Measurements from ENCODE around the gene ARHGEF28. TPM values are rescaled to one million over a fixed set of nuclear protein-coding genes. Genes with fewer than 3 reads are reported as not detected.

Gene ARHGEF28
- total RNA-seq, 1 donor from 2014 or later: 14.4 TPM

DNA sequence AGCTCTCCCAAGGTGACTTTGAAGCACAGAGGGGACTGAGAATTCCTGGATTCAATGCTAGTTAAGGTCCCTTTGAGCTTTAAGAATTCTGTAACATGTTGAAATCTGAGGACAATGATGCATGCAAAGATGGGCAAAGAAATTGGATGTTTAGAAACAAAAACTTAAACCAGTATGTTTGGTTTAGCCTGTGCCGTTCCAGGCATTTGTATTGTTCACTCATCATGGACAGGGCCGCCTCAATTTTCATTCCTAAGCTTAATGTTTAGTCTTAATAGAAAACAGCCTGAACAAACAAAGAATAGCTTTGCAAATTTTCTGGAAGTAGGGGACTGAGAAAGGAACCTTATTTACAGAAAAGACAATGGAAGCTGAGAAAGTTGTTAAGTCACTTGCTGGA lies 267.8 kb downstream of the ARHGEF28 start:
- ATAC-seq: no peak

DNA sequence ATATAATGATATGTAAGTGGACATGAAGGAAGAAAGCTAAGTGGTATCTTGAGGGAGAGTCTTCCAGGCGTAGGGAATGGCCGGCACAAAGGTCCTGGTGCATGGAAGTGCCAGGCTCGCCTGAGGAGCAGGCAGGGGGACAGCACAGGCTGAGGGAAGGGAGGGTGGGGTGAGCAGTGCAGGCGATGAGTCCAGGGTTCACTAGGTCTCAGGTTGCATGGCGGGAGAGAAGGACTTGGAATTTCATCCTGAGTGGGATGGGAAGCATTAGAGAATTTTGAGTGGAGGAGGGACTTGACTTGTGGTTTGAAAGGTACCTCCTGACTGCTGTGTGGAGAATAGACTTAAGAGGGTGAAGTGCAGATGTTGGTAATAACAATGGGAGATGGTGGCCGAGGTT lies 268.9 kb downstream of the ARHGEF28 start:
- ATAC-seq (no peak), DNase-seq (ENCODE audit: low spot score) (no peak)

More for the DNA sequence above, 267.8 kb downstream of the ARHGEF28 start:
- no peak for DNase-seq (ENCODE audit: low spot score)

GRCh38 chr5:73895471-73895870 lies 269.5 kb downstream of the ARHGEF28 start:
- no peak for ATAC-seq

GRCh38 chr5:73896097-73896496 lies 270.1 kb downstream of the ARHGEF28 start:
- no peak for ATAC-seq
- no peak for DNase-seq (ENCODE audit: low spot score)

More at GRCh38 chr5:73895471-73895870, 269.5 kb downstream of the ARHGEF28 start:
- DNase-seq (ENCODE audit: low spot score): no peak

- ATAC-seq (no peak), DNase-seq (ENCODE audit: low spot score) (no peak)
These were observed 270.7 kb downstream of the ARHGEF28 start for GRCh38 chr5:73896668-73897067.

DNA sequence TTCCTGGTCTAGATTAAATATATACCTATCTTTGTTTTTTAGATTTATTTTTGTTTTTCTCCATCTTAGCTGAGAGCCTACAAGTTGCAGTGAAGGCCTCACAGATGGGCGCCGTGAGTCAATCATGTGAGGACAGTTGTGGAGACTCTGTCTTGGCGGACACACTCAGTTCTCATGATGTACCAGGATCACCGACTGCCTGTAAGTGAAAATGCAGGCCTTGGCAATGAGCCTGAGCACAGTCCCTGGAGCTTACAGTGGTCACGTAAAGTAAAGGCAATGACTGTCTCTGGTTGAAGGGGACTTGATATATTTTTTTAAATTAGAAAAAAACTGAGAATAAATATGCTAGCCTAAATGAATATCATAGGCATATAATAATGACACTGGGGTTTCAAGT lies 271.9 kb downstream of the ARHGEF28 start:
- no peak for DNase-seq (ENCODE audit: low spot score)
- no peak for ATAC-seq

GRCh38 chr5:73899055-73899454 lies 273.1 kb downstream of the ARHGEF28 start:
- ATAC-seq (no peak), DNase-seq (ENCODE audit: low spot score) (no peak)

DNA sequence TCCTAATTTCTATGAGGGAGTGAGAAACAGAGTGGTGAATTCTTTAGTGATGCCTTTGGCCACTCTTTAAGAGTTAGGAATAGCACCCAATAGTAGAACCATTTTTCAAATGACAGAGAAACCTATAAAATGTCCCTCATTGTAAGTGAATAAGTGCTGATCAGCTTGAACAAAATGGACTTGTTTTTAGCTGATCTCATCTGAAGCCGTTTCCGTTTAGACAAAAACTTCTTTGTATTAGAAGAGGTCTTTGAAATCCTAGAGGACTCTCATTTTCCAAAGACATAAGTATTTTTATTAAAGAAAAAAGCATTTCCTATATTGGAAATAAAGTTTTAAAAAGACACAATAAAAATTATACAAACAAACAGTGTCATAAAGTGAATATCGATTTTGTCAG lies 273.9 kb downstream of the ARHGEF28 start:
- no peak for ATAC-seq
- no peak for DNase-seq (ENCODE audit: low spot score)

- no peak for ATAC-seq
- no peak for DNase-seq (ENCODE audit: low spot score)
These were observed 274.6 kb downstream of the ARHGEF28 start for GRCh38 chr5:73900566-73900965.

DNA sequence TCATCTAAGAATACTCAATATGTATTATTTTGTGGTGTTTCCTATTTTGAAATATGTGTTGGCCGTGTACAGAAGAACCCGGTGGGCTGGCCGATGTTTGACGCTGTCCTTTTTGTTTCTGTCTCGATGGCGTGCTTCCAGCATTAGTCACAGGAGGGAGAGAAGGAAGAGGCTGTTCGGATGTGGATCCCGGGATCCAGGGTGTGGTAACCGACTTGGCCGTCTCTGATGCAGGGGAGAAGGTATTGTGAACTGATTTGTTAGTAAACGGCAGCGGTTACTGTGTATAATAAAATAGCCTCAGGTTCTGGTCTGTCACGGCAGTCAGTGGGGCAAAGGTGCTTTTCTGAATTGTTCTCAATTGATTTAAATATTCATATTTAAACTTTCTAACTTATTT lies 275.0 kb downstream of the ARHGEF28 start:
- ATAC-seq: peak; percentile 60
- DNase-seq (ENCODE audit: low spot score): no peak

- DNase-seq (ENCODE audit: low spot score) (peak; percentile 69), ATAC-seq (peak; percentile 82)
These were observed 275.5 kb downstream of the ARHGEF28 start for GRCh38 chr5:73901455-73901854.

DNA sequence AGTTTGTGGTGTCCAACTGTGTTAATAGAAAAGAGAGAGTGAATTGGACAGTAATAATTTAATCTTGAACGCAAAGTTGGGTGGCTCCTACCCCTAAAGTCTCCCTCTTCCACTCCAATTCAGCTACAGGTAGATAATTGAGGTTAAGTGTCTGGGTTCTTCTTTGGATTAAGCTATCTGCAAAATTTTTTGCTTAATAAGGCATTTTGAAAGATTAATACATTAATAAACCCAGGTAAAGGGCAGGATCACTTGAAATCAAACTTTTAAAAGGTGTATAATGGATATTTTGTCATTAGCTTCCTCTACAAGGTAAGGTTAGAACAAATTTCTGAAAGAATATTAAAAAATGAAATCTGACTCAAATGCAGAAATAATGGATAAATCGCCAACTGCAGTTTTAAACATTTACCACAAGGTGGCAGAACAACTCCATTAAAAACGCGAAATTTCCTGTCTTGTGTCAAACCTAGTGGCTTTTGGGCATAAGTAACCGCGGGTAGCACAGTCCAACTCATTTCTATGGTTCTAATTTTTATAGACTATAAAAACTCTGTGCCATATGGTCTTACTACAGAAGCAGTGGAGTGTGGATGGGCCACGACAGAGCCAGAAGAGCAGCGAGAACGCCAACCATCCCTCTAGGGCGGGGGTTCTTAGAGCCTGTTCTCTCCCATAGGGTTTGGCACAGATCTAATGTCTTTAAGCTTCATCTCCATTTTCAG lies 276.5 kb downstream of the ARHGEF28 start:
- peak; percentile 67 for ATAC-seq
- no peak for DNase-seq (ENCODE audit: low spot score)

DNA sequence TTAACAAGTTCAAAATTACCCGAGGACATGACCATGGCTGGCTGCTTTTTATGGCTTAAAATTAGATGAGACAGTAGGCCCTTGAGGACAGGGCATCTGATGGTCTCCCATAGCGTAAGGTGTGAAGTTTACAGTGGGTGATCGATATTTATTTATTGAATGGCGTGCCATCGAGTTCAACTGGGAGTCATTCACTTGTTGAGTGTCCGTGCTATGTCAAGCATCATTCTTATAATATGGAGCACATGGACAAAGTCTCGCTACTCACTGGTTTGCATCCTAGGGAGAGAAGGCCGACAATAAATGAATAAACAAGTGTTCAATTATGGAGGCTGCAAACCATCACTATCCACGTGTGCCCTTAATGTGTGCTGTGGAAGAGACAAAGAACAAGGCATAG lies 277.2 kb downstream of the ARHGEF28 start:
- ATAC-seq: no peak
- no peak for DNase-seq (ENCODE audit: low spot score)

DNA sequence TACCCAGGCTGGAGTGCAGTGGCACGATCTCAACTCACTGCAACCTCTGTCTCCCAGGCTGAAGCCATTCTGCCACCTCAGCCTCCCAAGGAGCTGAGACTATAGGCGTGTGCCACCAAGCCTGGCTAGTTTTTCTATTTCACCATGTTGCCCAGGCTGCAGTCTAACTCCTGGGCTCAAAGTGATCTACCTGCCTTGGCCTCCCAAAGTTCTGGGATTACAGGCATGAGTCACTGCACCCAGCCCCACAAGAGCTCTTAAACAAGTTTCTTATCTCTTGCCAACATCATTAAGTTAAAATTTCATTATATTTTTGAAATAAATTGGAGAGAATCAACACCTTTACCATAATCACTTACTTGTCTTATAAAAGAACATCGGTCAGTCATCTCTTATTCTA lies 280.3 kb downstream of the ARHGEF28 start:
- no peak for ATAC-seq
- no peak for DNase-seq (ENCODE audit: low spot score)

- ATAC-seq: peak; percentile 79
- no peak for DNase-seq (ENCODE audit: low spot score)
These were observed 281.2 kb downstream of the ARHGEF28 start for GRCh38 chr5:73907164-73907563.

DNA sequence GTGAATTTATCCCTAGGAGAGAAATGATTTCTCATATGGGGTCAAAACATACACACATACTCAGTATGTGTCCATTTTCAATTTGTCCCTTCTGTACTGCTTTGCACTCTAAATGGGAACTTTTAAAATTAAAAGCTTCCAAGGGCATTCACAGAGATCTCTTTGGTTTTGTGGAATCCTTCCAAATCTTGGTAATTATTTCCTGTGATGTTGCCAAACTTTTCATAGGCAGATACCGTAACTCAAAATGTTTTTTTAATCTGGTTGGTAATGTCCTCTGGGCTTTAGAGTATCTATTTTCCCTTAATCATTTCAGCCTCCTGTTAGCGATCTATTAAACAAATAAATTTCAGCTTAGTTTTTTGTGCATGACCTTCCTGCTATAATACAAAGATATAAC lies 282.4 kb downstream of the ARHGEF28 start:
- DNase-seq (ENCODE audit: low spot score) (no peak), ATAC-seq (no peak)

DNA sequence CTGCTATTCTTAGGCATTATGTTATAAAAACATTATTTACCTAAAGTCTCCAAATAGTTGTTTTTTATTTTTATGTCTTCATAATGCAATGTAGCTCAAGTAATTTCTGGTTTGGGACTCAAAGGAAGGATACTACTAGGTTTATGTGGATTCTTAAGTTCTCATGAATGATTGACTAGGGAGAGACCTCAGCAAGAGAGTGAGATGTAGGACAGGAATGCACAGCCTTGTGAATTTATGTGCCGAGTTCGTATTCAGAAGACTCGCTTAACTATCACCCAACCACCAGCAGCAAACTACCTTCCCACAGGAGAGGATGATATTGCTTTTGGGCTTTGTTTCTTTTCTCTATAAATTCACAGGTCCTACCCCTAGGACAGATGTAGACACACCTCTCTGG lies 282.9 kb downstream of the ARHGEF28 start:
- no peak for ATAC-seq

DNA sequence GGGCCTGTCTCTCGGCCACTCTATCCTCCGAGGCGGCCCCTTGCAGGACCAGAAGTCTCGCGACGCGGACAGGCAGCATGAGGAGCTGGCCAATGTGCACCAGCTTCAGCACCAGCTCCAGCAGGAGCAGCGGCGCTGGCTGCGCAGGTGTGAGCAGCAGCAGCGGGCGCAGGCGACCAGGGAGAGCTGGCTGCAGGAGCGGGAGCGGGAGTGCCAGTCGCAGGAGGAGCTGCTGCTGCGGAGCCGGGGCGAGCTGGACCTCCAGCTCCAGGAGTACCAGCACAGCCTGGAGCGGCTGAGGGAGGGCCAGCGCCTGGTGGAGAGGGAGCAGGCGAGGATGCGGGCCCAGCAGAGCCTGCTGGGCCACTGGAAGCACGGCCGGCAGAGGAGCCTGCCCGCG lies 283.5 kb downstream of the ARHGEF28 start:
- no peak for ATAC-seq
- DNase-seq (ENCODE audit: low spot score): no peak

More for the DNA sequence above, 282.9 kb downstream of the ARHGEF28 start:
- no peak for DNase-seq (ENCODE audit: low spot score)

DNA sequence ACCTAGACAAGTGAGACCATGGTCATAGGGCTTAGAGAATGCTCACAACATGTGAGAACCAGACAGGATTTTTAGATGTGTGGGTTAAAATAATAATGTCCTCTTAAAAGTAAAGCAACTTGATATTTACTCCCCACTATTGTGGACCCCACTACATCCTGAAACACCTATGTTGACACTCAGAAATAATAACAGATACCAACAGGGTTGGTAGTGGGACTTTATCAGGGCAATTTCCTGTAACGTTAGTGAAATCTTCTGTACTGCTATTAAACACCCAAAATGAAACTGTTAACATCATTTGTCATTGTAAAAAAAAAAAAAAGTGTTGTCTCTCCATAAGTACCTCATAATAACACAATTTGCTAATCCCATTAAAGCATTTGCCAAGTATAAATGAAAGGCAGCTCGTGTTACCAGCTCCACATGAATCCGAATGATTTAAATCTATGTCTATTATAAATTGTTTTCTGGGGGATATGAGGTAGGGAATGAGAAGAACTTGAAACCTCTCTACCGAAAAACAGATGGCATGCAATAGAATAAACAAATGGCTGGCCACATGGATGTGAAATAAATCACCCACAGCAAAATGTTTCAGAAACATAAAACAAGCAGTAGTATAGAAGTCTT lies 285.9 kb downstream of the ARHGEF28 start:
- no peak for DNase-seq (ENCODE audit: low spot score)
- no peak for ATAC-seq

- DNase-seq (ENCODE audit: low spot score) (no peak), ATAC-seq (no peak)
These were observed 286.9 kb downstream of the ARHGEF28 start for GRCh38 chr5:73912821-73913271.

DNA sequence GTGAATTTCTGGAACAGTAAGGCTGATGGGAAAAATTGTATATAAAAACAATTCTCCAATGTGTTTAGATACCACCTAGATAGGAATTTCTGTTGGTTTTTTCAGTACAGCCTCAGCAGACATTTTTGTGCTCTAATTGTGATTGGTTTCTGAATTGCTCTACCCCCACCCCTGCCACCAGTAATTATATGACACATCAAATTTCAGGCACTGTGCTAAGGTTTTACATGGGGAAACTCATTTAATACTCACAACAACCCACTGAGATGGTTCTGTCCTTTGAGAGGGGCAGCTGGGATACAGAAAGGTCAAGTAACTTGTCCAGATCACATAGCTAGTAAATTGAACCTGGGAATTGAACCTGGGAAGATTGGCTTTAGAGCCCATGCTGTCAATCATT lies 288.0 kb downstream of the ARHGEF28 start:
- DNase-seq (ENCODE audit: low spot score) (no peak), ATAC-seq (no peak)

GRCh38 chr5:73915345-73915744 lies 289.3 kb downstream of the ARHGEF28 start:
- ATAC-seq (no peak), DNase-seq (ENCODE audit: low spot score) (no peak)

GRCh38 chr5:73917433-73917832 lies 291.4 kb downstream of the ARHGEF28 start:
- ATAC-seq: peak; percentile 93
- peak; percentile 75 for DNase-seq (ENCODE audit: low spot score)

Measured in left lobe of liver (tissue), 2 donors.